ENCODE measurements around the gene PIEZO1.
"Not testable (repeated sequence)": the region's sequence is repeated elsewhere in the genome, so short reads cannot be mapped to it uniquely, and the experiment has no call there.

PIEZO1 gene

DNA sequence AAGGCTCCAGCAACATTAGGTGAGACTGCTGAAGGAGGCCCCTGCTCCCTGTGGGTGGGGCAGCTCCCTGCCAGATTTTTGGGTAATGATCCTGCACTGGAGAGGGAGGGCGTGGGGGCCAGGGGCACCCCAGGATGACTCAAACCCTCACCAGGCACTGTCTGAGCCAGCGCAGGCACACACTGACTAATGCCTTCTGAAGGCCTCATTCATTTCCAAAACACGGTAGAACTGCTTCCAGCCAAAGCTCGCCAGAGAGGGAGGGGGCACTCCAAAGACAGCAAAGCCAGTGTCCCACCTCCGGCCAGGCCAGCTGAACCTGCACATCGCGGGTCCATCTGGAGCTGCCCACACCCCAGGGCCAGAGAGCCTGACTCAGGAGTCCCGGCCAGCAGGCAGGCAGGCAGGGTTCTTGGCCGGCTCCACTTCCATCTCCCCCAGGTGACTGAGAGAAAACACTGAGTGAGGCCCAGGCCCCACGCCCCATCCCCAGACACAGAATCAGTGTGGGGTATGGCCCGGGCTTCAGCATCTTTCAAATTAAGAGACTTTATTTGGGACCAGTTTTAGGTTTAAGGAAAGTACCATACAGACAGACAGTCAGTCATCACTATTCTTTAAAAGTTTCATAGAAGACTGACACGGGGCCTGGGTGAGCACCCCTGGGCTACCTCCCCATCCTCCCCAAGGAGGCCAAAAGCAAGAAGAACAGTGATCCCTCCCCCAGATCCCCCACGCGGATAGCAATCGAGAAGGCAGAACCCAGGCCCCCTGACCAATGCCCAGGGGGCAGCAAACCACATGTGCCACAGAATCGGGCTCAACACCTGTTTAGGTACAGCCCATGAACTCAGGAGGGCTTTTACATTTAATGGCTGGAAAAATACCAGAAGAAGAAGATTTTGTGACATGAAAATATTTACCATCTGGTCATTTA, 2.3 kb downstream of the PIEZO1 start:
- DNase-seq (ENCODE audit: low spot score), result no peak

DNA sequence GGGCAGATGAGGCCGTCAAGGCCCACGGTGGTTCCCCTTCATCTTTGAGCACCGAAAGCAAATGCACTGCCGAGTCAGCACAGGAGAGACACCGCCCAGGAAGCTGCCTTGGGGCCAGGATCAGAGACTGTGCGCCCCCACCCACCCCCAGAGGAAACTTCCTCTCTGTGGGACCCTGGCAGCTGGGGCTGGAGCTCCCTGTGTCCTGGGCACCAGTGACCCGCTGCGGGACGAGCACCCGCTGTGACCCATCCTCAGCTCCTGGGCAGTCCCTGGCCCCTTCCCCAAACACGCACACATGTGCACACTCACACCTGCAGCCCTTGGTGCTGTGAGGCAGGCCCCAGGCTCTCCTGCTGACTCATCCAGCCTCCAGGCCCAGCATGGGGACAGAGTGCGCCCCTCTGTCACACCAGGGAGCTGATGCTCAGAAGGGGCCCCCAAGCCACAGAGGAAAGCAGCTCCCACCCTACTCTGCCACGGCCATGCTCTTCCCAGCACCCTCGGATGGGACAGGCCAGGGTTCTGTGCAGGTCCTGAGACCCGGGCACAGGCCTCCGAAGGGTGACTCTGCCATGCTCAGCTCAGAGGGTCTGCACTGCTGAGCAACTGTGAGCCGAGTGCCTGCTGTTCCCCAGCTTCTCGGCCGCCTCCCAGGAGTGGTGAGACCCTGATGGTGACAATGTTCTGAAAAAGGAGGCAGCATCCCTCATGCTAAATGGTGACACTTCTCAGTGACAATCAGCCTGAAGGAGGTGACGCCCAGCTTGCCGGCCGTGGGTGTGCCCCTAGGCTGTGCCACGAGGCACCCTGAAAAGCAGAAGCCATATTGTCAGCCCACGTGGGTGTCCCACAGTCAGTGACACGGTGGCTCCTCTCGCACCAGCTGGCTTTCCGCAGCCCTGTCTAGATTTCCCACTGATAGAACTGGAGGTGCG, 3.6 kb downstream of the PIEZO1 start:
- no peak for DNase-seq (ENCODE audit: low spot score)

DNA sequence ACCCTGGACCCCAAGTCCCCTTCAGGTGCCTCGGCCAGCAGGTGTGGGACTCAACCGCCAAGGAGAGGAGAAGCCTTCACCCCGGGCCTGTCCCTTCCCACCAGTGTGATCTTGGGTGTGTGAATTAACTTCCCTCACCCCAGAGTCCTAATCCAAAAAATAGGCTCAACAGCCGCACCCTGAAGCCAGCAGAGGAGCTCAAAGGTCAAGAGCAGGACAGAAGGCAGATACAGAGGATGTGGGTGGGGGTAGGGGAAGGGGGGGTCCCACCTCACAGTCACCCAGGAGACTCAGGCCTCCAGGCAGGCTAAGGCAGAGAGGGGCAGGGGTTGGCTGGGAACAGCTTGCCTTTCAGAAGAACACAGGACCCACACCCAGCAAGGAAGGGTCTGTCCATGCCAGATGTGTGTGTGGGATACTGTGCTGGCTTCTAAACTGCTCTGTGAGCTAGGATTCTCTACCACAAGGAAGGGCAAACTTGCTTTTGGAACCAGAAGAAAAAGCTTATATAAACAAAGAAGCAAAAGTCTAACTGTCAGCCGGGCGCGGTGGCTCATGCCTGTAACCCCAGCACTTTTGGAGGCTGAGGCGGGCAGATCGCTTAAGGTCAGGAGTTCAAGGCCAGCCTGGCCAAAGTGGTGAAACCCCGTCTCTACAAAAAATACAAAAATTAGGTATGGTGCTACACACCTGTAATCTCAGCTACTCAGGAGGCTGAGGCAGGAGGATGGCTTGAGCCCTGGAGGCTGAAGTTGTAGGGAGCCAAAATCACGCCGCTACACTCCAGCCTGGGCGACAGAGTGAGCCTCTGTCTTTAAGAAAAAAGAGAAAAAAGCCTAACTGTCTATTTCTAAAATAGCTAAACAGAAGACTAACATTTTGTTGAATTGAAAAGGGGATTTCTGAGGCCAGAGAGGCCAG, 4.6 kb downstream of the PIEZO1 start:
- DNase-seq (ENCODE audit: low spot score), result no peak

DNA sequence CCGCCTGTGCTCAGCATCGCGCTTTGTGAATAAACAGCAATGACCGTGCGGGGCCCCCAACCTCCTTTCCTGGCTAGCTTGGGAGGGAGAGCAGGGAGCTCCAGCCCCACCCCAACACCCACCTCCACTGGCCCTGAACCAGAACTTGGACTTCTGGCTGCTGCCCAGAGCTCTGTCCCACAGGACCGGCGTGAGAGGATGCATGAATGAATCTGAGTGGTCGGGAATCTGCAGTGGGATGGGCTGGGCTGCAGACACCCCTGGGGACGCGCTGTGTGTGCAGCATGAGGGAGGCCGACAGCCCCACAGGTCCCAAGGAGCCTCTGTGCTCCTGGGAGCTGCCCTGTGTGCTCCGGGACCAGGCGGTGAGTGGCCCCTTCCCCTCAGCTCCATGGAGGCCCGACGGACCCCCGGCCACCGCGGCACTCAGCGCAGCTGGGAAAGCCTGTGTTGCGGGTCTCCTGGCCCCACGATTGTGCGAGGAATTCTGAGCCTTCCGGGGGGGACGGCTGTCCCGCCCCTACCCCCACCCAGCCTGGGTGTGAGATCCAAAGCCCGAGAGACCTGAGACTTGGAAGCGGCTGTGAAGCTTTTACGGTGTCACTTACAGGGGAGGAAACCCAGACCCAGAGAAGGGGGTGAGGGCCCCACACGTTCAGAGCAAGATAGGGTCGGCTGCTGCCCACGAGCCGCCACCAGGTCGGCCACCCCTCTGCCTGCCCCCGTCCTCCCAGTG, 5.4 kb downstream of the PIEZO1 start:
- DNase-seq (ENCODE audit: low spot score), result no peak

DNA sequence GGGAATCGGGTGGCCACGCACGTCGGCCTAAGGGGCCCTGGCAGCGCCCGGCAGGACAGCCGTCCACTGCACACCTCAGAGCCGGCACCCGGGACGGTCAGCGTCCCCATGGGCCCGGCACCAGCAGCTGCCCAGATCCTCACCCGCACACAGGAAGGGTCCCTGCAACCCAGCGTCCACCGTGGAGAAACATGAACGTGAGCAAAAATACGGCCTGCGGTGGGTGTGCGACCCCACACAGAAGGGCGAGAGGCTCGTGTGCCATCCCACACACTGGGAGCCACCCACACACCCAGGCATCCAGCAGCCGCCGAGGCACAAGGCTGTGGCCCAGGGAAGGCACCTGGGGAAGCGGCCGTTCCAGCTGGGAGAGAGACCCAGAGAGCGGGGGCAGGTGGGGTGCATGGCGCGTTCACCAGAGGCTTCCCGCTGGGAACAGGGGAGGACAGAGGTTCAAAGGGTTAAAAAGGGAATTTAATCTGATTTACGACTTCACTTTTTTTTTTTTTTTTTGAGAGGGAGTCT, 6.4 kb downstream of the PIEZO1 start:
- DNase-seq (ENCODE audit: low spot score), result no peak

DNA sequence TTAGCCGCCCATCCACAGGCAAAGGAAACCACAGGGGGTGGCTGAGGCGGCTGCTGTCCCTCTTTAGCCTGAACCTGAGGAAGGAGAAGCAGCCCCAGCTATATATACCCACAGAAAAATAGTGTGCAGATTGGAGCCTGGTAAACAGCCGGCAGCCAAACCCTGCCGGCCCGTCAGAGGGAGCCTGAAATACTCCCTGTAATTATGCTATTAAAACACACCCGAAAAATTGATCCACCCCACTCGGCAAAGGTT, 6.8 kb downstream of the PIEZO1 start:
- no peak for DNase-seq (ENCODE audit: low spot score)

DNA sequence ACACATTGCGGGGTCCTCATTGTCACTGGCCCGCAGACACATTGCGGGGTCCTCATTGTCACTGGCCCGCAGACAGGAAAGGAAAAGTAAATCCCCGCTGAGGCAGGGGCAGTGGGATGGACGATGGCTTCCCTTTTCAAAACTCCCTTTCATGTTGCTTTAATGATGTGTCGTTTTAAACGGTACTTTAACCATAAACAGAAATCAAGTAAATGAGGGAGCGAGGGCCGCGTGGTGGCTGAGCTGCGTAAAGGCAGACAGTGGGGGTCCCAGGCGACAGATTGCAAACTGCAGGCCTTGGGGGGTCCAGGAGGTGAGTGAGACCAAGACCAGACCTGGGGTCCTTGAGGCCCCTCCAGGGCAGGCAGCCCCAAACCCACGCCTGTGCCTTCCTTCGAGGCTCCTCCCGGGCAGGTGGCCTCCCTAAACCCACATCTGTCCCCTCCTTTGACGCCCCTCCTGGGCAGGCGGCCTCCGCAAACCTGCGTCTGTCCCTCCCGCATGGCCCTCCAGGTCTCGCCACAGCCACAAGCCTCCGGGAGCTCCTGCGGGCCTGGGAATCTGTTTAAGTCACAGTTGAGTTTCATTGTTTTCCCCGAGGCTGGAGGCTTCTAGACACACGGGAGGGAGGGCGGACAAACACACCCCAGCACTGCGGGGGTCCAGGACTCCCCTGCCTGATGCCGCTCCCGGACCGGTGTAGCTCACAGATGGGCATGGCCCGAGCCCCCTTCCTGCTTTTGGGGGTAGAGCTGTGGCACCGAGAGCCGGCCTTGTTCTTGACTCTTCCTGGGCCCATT, 7.3 kb downstream of the PIEZO1 start:
- no peak for DNase-seq (ENCODE audit: low spot score)

DNA sequence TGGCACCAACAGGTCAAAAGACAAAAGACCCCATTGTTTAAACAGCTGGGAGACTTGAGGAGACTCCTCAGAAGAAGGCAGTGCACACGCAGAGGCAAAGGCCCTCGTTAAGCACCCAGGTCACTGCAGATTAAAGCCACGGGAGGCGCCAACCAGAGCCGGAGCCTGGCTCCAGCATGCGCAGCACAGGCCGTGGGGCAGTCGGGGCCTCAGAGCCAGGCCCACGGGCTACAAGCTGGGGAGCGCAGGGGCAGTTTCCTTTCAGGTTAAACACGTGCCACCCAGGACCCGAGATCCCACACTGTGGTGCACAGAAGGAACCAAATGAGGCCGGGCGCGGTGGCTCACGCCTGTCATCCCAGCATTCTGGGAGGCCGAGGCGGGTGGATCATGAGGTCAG, 9.2 kb downstream of the PIEZO1 start:
- no peak for DNase-seq (ENCODE audit: low spot score)

DNA sequence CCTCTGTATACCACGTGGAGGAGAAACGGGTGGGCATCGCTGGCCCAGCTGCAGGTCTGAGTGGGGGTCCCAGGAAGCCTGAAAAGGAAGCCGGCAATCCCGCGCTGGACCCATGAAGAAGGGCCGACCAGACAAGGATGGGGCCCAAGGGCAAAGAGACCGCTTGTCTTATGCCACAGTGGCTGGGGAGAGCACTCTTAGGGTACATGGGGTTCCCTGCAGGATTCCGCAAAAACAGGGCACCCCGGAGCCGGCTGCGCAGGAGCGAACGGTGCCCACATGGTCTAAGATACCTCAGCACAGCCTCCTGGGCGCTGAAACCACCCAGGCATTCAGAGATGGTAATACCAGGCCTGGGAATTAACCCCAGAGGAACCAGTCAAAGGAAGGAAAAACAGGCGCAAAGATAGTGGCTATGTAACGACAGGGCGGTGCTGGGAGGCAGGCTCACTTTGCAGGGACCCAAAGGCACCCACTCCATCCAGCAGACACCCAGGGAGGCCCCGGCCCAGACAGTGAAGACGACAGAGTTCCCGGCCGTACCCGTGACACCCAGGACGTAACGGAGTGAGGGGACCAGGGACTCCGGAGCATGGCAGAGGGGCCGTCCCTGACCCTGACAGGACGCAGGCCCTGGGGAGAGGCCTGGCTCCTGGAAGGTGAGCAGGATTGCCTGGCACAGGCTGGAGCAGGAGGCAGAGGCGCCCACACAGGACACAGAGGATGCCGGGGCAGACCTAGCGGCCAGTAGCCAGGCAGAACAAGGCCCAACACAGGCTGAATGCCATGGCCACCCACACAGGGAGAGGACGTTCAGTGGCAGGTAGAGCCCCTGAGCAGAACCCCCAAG, 10.3 kb downstream of the PIEZO1 start:
- DNase-seq (ENCODE audit: low spot score), result no peak

DNA sequence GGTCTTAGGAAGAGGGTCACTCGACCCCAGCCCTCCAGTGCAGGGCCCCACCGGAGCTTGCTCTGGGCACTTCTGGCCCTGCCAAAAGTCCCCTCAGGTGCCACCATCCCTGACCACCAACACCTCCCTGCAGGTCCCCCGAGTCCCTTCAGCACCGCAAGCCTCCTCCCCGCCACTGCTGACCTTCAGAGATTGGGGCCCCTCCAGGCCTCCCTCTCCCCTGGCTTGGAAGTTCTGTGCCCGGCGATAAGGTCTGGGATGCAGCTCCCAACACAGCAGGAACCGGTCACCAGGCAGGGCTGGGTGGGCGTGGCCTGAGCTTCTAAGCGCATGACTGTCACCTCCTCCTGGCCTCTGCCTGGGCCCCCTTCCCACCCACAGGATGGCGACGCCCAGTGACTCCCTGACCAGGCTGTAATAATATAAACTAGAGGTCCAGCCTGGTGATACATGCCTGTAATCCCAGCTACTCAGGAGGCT, 11.2 kb downstream of the PIEZO1 start:
- DNase-seq (ENCODE audit: low spot score), result peak; percentile 65

DNA sequence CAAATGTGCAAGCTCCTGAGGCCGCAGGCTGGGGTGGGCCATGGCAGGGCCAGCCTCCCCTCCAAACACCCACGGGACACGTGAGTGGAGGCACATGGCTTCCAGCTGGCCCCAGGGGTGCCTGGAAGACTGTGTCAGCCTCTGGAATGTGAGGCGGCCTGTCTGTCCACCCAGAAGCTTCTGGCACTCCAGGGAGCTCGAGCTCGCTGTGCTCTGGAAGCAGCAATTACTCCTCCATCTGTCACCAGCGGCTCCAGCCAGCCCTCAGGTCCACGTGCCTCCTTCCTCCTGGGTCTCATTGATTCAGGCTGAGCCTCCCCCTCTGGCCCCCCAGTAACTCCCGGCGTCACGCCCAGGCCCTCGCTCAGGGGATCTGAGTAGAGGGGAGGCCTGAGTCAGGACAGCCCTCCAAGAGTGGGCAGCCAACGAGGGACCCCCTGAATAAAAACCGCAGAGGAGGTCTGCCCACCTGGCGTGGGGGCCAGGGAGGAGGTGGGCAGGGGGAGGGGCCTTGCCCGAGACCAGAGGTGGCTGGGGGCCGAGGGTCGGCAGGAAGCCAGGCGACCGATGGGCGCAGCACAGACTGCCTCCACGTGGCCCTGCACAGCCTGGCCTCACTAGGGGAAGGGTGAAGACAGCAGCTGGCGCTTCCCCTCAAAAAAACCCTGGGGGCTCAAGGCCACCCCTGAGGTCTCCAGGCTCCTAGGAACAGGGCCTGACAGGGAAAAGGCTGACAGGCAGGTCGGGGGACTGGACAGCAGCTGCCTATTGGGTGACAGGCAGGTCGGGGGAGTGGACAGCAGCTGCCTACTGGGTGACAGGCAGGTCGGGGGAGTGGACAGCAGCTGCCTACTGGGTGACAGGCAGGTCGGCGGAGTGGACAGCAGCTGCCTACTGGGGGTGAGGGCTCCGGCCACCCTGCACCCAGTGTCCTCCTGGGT, 11.9 kb downstream of the PIEZO1 start:
- peak; percentile 66 for DNase-seq (ENCODE audit: low spot score)

DNA sequence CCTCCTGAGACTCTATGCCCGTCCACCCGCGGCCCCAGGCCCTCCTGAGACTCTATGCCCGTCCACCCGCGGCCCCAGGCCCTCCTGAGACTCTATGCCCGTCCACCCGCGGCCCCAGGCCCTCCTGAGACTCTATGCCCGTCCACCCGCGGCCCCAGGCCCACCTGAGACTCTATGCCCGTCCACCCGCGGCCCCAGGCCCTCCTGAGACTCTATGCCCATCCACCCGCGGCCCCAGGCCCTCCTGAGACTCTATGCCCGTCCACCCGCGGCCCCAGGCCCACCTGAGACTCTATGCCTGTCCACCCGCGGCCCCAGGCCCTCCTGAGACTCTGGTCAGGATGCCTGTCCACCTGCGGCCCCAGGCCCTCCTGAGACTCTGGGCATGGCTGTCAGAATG, 13.2 kb downstream of the PIEZO1 start:
- DNase-seq (ENCODE audit: low spot score), result not testable (repeated sequence)

DNA sequence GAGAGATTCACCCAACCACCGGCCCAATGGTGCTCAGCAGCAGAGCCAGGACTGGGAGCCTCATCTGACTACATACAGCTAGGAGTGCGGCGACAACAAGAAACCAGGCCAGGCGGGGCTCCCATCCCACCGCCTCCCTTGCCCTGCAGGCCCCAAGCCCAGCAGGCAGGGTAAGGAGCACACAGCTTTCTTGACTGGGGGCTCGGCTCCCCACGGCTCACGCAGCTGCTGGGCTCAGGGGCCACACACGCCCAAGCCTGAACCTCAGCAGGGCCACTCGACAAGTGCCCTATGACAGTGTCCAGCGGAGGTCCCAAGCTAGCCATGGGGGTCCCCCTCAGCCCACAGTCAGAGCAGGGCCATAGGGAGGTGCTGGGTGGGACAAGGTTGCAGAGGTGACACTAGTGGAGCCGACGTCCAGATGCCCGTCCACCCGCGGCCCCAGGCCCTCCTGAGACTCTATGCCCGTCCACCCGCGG, 13.7 kb downstream of the PIEZO1 start:
- no peak for DNase-seq (ENCODE audit: low spot score)

DNA sequence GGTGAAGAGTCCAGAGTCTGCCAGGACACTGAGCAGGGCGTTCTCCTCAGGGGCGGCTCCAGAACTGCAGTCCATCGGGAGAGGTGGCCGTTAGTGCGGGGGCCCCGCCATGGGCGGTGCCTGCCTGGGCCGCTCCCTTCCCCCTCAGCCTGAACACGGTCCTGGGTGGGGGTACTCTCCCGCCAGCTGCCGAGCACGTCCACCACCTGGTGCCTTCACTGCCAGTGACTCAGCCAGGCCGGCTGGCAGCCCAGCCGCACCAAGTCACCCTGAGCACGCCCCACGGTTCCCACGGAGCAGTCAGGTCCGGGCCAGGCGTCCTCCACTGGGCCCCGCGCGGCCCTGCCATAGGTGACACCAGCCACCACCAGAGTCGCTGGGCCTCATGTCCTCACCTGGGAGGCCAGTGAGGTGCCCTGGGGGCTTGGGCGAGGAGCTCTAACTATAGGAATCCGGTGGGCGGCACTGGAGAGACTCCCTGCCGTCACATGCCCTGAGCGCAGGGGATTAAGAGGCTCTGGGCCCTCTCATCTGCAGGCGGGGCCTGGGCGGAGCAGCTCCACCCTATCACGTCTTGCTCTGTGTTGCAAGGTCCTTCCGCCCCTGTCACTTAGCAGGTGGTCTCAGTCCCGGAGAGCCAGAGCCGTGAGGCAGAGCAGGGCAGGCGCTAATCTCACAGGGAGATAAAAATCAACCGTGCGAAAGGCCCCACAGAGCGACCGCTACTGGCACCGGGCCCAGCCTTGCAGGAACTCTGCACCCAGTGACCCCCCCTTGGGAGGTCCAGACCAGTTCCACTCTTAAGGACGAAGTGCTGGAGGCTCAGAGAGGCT, 14.3 kb downstream of the PIEZO1 start:
- DNase-seq (ENCODE audit: low spot score), result peak; percentile 91

DNA sequence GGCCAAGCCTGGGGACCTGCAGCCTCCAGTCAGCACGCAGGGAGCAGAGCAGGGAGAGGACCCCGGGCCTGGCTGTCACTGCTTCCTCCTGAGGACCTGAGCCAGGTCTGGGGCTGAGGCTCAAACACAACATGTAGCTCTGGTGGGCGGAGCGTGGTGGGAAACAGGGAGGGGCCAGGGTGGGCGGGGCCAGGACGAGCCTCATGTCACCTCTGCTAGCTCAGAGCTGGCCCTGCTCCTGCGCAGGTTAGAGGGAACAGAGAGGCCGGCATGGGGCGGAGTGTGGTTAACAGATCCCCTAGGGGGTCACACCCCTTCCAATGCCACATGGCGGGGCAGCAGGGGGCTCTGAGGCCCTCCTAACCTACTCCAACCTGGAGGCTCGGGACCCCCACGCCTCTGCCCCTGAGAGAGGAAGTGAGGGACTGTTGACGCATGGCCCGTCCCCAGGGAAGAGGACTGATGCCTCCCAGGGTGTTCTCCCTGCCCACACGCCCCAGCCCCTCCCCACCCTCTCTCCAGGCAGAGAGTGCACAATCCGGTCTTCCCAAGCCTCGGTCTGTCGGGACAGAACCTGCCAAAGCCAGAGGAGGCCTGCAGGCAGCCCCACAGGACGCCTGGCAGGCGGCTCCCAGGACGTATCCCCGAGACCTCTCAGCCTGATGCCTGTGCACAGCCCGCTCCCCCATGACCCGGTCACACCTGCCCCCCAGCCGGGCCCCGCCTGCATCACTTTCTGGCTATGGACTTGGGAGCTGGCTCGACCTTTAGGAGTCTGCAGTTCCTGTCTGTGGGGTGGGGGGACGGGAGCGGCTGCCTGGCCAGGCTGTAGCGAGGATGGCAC, 15.2 kb downstream of the PIEZO1 start:
- DNase-seq (ENCODE audit: low spot score), result peak; percentile 72

All from SK-N-DZ (cell line).